Stimulated activated CD4-positive, alpha-beta T cell treated with anti-CD3 and anti-CD28 coated beads, Interleukin-2, amount 100 ng/mL, for 4 hours (primary cell): Measurements from ENCODE around the gene GLUD1.
"Not testable (repeated sequence)": the region's sequence is repeated elsewhere in the genome, so short reads cannot be mapped to it uniquely, and the experiment has no call there.

Experiments
- DNase-seq: peaks from one replicate; pipeline ENCODE4 v3.0.0-alpha.2; 2020; ENCODE audit warnings: low read depth

The GLUD1 gene

DNA sequence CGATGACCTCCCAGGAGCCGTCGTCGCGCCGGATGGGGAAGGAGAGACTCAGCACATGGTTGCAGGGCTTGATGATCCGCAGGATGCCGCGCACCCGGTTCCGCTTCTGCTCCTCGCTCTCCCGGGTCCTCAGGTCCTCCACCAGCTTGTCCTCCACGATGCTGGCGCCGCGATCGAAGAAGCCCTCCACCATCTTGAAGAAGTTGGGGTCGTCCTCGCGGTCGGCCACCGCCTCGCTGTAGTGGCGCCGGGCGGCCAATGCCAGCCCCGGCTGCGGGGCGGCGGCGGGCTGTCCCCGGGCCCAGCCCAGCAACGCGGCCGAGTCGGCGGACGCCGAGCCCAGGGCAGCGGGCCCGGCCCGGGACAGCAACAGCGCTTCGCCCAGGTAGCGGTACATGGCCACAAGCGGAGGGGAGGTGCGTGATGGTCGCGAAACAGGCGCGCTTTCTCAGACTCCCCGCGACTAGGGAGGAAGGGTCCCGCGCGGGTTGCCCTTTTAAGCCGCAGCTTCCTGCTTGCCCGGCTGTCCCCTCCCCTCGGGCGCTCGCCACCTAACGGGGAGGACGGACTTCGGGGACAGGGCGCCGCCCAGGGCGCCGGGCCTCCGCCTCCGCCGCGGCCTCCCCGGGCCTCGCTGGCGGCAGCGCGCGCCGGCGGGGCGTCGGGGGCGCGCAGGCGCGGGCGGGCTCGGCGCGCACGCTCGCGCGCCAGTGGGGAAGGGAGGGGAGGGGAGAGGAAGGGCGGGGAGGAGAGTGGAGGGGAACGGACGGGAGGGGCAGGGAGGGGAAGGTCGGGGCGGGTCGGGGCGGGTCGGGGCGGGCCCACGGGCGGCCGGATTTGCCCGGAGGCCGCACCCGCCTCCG is at the start of gene GLUD1, which contains the start of gene SHLD2:
Gene GLUD1 (minus strand): TSS at position 471 of the 863 bp plus-strand sequence. CDS start 74 bp downstream, at position 397.
Gene SHLD2 (plus strand): TSS at position 834 of the 863 bp plus-strand sequence. CDS start 56,149 bp downstream, outside the sequence.
- peak; percentile 79 for DNase-seq

DNA sequence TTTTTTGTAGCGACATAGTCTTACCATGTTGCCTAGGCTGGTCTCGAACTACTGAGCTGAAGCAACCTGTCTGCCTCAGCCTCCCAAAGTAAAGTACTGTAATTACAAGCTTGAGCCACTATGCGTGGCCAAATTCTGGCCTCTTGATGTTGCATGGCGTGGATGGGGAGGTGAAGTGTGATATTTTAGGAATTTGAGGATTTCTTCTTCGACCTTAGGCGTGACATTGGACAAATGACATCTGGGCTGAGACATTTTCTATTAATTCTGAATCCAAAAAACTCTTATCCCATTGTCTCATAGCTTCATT is 48.4 kb upstream of the GLUD1 start:
- not testable (repeated sequence) for DNase-seq

DNA sequence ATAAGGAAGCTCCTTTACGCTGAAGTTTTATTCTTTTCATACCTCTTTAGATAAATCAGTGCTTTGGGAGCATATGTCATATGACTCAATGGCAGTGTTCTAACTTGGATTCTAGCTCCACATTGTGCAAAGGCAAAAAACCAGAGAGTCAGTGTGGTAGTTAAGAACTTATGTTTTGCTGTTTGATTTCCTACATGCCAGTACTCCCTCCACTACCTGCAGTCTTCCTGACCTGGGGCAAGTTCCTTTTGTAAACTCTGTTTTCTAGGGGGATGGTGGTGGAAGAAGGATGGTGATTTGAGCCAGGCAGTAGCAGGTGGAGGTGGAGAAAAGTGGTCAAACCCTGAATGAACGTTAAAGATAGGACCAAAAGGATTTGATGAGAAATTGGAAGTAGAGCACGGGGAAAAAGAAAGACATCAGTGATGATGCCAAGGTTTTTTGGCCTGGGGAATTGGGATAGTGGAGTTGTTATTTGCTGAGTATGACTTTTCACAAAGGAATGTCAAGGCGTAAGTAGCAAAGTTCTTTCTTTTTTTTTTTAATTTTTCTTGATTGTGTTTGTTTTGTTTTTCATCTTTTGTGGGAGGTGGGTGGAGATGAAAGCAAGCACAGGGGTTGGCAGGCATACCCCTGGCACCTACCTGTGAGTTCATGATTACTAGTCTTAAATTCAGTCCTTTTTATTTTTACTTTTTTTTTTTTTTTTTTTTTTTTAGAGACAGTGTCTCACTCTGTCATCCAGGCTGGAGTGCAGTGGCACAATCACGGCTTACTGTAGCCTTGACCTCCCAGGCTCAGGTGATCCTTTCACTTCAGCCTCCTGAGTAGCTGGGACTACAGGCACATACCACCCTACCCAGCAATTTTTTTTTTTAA is 47.8 kb upstream of the GLUD1 start:
- not testable (repeated sequence) for DNase-seq

DNA sequence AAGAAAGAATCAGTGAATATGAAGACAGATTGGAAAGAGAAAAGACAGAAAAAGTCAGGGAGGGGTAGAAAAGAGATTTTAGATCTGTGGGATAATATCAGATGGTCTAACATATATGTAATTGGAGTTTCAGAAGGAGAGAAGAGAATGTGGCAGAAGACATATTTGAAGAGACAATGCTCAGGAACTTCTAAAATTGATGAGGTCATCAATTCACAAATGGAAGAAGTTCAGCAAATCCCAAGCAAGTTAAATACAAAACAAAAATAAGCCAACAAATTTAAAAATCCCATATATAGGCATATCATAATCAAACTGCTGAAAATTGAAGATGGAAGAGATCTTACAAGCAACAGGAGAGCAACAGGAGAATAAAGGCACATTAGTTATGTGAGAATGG is 42.8 kb upstream of the GLUD1 start:
- DNase-seq: not testable (repeated sequence)

DNA sequence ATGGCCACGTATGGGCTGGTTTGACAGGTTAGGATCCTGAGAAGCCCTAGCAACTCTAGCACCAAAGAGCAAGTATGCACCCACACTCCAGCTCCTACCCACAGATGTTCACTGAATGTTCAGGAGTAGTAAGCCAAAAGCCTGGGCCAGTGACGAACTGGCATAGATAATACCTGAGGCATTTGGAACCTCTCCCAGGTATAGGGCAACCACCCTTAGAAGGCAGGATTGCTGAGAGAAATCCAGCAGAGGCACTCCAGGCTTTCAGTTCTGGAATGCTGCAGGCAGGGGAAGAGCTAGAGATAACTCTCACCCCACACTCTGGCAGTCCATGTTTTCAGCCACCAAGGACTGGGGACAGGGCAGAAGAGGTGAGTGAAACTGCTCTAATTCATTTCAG is 39.8 kb upstream of the GLUD1 start:
- DNase-seq: not testable (repeated sequence)

DNA sequence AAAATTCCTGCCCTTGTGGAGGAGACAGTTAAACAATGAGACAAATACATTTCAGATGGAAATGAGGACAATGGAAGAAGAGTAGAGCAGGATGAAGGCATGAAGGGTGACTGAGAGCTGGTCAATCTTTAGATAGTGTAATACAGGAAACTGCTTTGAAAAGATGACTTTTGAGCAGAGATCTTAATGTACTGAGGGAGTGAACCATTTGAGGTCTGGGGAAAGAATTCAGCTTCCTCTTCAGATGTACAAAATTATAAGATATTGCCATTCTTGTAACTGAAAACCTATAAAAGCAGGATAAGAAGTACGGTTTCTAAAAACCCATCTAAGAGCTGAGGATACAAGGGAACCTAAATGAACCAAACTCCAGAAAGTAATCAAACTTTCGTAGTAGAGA is 39.3 kb upstream of the GLUD1 start:
- DNase-seq: not testable (repeated sequence)

DNA sequence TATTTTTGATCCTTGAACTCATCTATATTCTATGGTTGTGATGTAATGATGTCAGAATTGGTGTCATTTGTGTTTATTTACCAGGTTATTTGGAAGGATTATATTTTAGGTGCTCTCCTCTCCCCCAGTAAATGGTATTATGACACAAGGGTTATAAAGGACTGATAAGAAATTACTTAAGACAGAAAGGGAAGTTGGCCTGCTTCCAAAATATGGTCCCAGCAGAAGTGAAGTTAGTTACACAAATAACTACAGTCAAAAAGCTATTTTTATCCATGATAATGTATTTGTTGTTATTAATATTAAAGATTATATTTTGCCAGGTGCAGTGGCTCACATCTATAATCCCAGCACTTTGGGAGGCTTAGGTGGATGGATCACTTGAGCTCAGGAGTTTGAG is 37.5 kb upstream of the GLUD1 start:
- not testable (repeated sequence) for DNase-seq

DNA sequence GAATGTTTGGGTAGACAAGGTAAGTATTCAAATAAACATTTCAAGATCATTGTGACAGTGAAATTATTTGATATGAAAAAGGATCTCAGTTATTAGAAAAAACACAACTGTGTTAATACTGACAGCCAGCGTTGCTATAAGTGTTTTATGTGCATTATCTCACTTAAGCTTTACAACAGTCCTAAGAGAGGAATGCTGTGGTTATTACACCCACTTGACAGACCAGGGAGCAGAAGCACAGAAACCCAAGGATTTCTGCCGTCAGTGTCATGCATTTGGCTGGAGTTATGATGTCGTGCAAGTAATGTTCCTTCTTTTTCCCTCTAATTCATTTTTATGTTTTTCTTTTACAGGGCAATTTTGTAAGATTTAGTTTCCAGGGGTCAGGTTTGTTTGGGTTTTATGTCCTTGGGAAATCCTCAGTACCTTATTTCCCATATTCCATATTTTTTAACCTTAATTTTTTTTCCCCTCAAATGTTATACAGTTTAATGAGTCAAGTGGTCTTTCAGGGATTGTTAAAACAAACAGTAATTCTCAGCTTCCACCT is 33.0 kb upstream of the GLUD1 start:
- not testable (repeated sequence) for DNase-seq

DNA sequence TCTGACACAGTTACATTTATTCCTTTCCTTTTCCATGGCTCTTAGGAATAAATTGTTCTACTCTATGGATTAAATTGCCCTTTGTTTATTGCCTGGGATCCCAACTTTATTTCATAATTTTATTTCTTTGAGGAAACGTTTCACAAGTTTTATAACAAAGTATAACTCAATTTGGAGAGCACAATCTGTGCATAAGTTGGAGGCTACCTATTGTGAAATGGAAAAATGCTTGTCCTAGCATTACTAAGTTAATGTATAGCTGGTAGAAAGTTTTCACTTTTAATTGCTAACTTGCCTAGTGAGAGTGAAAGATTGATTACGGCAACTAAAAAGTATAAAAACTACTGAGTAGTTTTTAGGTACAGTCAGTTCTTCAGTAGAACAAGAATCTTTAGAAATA is 32.4 kb upstream of the GLUD1 start:
- not testable (repeated sequence) for DNase-seq

DNA sequence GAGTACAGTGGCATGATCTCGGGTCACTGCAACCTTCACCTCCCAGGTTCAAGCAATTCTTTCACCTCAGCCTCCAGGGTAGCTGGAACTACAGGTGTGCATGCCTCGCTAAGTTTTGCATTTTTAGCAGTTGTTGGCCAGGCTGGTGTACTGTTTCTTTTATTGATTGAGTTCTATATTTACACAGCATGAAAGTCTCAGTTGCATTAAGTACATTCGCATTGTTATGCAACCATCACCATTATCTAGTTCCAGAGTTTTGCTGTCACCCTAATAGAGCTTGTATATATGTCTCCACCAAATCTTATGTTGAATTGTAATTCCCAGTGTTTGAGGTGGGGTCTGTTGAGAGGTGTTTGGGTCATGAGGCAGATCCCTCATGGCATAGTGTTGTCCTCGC is 28.7 kb upstream of the GLUD1 start:
- not testable (repeated sequence) for DNase-seq

DNA sequence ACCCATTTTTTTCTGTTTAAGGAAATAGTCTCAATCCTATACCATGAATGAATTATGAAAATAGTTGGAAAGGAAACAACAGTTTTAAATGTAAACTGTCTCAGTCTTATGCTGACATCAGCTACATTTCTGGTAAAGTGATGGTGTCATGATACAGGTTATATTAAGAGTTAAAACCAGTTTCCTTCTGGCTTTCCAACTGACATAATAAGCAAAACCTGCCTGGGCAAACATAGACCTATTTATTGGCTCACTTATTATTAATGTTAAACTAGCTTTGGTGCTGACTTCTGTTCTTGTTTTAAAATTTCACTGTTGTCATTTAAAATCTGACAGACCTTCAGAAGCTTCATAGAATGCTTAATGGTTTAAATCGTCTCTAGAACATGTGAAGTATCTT is 24.4 kb upstream of the GLUD1 start:
- not testable (repeated sequence) for DNase-seq

DNA sequence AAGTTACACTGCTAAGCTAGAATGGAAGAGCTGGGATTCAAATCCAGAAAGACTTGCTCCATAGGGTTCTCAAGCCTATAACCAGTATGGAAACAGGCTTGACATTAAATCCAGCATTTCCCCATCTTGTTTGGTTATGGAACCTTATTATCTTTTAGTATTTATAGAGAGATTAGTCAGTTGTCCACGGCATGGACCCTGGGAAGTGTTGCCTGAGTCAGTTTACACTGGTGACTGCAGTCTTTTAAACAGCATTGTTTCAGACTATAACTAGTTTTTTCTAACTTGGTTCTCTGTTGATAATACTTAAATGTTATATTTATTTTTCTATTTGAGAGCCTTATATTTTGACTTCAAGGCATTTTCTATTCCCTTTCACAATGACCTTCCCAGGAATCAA is 23.5 kb upstream of the GLUD1 start:
- not testable (repeated sequence) for DNase-seq

DNA sequence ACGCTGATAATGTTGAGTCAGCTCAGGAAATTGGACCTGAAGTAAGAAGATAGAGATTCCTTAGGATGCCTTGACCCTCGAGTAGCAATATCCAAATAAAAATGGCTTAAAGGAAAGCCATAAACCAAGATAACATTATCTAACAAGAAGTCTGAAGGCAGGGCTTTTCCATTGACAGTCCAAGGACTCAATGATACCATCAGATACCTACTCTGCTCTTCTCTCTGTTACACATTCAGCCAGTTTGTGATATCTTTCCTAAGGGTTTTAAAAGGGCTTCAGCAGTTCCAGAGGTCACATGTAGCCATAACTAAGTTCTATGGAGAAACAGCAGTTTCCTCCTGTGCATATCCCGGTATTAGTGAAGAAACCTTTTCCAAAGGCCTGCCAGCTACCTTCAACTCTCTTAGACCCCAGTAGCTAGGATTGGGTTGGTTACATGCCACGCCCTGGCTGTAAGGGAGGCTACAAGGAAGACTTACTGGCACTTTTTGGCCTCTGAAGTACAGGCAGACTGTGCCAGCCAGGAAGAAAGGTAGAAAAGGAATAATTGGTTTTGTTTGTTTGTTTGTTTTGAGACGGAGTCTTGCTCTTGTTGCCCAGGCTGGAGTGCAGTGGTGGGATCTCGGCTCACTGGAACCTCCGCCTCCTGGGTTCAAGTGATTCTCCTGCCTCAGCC is 10.9 kb upstream of the GLUD1 start:
- no peak for DNase-seq

DNA sequence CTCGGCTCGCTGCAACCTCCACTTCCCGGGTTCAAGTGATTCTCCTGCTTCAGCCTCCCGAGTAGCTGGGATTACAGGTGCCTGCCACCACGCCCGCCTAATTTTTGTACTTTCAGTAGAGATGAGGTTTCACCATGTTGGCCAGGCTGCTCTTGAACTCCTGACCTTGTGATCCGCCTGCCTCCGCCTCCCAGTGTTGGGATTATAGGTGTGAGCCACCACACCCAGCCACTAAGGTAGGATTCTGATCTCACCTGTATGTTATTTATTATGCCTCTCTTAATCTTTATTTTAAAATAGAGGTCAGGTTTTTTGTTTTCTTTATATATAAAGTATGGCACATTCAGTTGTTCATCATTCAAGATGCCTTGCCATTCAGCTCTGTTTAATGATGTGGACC is 10.1 kb upstream of the GLUD1 start:
- not testable (repeated sequence) for DNase-seq

DNA sequence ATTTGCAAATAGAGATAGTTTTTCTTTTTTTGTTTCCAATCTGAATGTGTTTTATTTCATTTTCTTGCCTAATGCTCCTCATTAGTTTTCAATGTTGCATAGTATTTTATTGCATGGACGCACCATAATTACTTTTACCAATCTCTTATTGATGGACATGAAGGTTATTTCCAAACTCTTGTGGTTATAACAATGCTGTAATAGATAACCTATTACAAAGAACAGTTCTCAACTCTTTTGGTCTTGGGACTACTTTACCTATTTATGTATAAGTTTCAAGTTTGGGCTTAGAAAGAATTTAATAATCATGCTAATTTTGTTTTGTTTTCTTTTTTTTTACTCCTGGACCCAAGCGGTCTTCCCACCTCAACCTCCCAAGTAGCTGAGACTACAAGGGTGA is 7.4 kb upstream of the GLUD1 start:
- no peak for DNase-seq

DNA sequence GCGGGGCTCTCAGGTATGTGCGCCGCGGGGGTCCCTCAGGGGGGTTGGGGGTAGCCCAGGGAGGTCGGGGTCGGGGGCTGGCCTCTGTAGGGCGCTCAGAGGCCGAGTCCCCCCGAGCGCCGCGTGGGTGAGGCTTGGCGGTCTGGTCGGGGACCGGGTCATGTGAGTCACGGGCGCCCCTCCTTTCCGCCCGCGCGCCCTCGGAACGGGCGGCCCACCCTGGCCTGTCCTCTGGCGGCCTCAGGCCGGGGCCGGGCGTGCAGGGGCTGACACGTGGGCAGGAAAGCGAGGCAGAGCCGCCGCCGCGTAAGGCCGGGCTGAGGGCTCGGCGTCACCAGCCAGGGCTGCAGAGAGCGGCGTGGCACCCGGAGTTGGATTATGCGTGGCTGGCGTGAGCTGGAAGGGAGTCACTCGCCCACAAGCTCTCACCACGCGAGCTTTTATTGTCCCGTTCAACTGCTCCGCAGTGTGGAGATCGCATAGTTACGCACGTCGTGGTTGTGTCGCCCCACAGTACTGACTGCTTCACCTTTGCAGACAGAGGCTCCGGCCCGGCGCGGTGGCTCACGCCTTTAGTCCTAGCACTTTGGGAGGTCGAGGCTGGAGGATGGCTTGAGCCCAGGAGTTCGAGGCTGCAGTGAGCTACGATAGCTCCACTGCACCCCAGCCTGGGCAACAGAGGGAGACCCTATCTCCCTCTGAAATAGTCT is 748 bp upstream of the GLUD1 start:
- DNase-seq: peak; percentile 66

DNA sequence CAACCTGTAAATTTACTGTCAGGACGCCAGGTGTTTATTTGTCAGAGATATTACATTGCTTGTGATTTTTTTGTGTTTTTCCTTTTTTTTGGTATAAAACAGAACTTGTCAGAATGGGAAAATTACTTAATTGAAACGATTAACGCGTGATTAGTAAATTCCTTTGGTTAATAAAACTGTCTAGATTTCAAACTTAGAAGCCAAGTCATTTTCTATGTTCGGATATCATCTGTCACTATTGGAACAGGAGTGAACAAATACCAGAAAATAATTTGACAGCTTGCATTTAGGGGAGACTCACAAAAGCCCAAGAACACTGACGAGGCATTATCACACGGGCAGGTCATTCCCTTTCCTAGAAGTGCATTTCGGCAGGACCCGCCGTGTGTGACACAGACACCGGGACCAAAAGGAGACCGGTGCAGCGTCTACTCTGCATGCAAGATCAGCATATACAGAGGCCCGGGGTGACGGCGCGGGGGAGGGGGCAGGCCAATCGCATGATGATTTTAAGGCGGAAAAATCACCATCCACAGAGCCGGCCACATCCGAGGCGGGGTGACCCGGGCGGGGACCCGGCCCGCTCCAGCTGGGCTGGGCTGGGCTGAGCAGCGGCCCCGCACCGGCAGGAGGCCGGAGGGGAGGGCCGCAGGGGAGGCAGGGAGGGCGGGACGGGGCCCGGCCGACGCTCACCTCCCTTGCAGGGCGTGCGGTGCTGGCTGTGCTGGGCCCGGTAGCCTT is 841 bp downstream of the GLUD1 start:
- DNase-seq: peak; percentile 38

DNA sequence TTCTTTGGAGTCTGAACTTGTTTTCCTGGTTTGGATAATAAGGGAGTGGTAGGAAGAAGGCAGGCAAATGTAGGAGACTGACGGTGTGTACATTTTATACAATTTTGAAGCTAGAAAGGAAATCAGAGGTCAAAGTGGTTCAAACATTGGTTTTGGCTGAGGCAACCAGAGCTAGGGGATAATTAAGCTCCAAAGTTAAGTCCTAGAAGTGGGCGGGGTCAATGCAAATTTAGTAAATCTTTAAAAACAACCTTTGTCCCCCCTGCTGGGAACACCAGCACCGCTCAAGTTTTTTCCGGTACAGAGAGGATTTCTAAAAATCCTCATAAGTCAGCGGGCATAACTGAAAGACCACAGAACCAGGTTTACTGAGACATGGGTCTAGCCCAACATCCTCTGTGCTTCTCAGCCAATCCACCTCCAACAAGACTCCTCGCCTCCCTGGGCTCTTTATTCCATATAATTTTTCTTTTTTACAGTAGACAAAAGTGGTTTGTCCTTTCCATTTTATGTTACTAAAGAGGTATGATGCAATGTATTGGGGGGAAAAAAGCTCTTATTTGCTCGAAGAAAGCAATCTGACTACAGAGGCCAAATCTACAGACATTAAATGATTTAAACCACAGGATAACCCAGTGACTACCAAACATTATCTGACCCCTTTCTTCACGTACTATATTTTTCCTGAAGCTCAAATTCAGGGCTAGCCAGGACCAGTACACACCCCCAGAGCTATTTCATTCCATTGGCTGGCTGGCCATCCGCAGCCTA is 1.6 kb downstream of the GLUD1 start:
- DNase-seq: no peak

DNA sequence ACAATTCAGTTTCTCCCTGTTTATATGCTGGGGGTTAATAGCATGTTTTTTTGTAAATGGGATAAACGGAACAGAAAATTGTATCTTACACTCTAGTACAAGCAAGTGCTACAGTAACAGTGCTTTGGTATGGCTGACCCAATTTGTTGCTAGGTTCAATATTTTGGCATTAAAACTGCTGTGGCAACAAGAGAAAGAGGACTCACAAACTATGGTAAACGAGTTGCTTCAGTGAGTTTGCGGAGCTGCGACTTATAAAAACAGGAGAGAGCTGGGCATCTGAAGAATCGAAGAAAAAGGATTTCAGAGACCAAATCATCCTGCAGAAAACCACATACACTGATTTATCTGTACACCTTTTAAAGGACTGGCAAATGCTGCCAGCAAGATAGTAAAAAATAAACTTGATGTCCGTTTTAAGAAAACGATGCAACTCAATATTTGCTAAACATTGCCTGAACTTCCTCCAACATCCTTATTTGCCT is 2.2 kb downstream of the GLUD1 start:
- DNase-seq: no peak

DNA sequence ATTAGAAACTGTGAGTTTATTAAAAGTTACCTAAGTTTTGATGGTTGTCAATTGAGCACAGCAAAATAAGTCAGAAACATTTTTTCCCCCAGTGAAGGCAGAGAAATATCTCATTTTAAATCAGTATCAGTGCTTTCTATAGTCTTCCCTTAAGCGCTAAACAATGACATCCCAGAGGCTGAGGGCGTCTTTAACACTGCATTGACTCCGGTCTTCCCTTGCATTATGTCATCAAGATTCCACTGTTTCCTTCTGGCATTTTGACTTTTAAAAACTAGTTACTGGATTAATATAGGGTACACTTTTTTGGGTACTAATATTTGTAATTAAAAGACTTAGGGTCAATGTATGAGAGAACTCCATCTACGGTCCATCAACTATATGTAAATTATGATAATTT is 3.9 kb downstream of the GLUD1 start:
- no peak for DNase-seq
